Stimulated activated CD4-positive, alpha-beta T cell treated with anti-CD3 and anti-CD28 coated beads, Interleukin-4, amount 100 ng/mL, for 1 hour (primary cell): Measurements from ENCODE around the gene ERLIN1.

Experiments
- DNase-seq: peaks from one replicate; pipeline ENCODE4 v3.0.0-alpha.2; 2020

ERLIN1 gene

DNA sequence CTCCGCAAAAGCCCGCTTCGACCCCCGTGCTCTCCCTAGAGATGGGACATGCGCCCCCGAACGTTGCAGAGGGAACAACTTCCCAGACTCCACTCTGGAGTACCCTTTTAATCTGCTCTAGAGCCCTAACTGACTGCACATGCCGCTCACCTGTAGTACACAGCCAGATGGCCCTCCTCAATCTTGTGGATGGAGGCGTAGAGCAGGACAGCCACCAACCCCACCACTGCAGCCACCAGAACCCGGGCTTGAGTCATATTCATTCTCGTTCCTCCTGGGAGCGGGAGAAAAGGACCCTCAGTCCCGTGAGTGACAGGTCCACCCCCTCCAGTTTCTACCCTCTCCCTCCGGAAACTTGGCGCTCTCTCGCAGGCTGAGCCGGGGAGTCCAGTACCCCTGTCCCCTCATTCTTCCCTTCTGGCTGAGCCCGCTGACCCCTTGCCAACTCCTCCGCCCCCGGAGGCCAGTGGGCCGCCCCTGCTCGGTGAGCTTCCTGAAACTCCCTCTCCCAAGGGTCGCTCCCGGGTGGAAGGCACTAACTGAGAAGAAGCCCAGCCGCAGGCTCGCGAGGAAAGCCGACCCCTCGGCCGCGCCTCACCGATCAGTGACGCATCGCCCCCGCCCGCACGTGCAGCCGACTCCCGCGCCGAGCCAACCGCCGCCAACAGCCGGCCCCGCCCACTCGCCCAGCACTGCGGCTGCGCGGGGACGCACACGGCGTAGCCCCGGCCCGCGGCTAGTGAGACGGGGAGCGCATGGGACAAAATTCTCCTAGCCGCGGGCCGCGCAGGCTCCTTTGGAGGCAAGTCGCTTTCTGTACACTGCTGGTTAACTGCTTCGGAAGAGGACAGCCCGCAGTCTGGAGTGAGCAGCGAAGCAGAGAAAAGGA lies at the start of gene ERLIN1:
Gene ERLIN1 (minus strand): TSS at position 666 of the 889 bp plus-strand sequence. CDS start 403 bp downstream, at position 263.
- peak; percentile 97 for DNase-seq

GRCh38 chr10:100232101-100232500 lies 46.3 kb upstream of the ERLIN1 start:
- DNase-seq: no peak

DNA sequence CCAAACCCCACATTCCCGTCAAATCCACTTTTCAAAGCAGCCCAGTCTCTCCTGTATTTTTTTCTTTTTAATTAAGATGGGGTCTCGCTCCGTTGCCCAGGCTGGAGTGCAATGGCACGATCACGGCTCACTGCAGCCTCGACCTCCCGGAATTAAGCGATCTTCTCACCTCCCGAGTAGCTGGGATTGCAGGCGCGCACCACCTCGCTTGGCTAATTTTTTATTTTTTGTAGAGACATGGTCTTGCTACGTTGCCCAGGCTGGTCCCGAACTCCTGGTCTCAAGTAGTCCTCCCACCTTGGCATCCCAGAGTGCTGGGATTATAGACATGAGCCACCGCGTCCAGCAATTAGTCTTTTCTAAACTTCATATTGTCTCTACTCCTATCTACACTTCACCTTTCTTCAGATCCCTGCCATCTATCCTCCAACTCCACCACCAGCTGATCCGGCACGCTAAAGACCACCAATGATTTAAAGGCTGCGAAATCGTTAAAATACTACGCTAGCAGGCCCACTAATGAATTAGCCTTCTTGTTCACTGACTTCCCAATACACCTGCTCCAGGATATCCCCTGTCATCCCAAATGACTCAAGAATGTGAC lies 44.1 kb upstream of the ERLIN1 start:
- DNase-seq: no peak

DNA sequence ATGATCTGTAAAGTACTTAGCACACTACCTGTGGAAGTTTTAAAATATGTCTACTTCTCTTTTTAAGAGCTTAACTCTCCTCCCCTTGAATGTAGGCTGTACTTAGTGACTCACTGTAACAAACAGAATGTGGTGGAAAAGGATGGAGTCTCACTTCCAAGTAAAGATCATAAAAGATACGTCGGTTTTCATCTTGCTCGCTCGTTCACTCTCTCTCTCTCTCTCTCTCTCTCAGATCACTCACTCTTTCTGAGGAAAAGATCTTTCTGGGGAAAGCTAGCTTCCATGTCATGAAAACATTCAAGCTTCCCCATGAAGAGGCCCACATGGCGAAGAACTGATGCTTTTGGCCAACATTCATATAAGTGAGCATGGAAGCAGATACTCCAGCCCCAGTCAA lies 38.0 kb upstream of the ERLIN1 start:
- DNase-seq: no peak

- no peak for DNase-seq
Observed at GRCh38 chr10:100222529-100222928, 36.7 kb upstream of the ERLIN1 start.

GRCh38 chr10:100216006-100216405 lies 30.2 kb upstream of the ERLIN1 start:
- DNase-seq: no peak

DNA sequence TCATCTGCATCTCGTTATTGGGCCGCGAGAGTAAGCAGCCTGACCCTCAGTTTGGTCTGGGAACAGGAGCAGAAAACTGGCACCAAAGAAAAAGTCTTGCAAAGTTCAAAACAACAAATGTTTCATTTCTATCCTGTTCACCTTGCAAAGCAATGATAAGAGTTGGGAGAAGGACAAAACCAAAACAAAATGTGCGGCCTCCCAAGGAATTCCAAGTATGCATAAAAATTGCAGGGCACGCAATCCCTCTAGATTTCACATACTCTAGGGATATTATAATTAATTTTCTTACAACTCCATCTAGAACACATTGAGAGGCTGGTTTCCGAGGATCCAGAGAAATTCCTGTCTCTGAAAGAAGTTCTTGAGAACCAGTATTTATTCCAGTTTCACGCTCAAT lies 23.5 kb upstream of the ERLIN1 start:
- no peak for DNase-seq

- DNase-seq: no peak
Observed at GRCh38 chr10:100208276-100208675, 22.4 kb upstream of the ERLIN1 start.

DNA sequence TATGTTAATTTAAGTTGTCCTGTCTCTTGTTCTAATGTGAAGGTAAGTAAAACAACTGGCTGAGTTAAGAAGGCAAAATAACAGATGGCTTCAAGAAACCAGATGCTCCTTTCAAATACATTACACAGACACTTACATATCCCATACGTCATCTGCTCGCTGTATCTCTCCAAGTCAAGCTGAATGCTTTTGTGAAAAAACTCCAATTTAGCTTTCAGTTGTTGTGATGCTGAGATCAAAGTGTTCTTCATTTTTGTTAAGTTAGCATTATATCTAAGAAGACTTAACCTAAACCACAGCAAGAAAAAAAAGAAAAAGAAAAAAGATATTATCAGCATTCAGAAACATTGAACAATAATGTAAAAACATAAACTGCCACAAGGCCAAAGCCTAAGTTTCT lies 18.5 kb upstream of the ERLIN1 start:
- DNase-seq: no peak

GRCh38 chr10:100201549-100201948 lies 15.7 kb upstream of the ERLIN1 start:
- DNase-seq: no peak

DNA sequence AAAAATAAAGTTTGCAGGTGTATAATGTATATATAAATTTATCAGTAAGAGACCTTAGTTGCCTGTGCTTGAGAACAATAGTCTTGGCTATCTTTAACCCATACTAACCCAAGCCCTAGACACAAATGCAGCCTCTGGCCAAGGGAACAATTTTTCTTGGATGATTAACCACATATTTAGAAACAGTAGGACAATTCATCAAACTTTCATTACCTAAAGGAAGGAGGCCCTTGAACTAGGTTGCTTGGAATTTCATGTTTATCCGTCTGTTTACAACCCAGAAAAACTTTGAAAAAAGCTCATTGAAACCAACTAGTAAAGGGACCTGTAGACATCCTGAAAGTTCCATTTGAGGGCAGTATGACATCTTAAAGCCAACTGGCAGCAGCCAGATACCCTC lies 8.9 kb upstream of the ERLIN1 start:
- DNase-seq: no peak

DNA sequence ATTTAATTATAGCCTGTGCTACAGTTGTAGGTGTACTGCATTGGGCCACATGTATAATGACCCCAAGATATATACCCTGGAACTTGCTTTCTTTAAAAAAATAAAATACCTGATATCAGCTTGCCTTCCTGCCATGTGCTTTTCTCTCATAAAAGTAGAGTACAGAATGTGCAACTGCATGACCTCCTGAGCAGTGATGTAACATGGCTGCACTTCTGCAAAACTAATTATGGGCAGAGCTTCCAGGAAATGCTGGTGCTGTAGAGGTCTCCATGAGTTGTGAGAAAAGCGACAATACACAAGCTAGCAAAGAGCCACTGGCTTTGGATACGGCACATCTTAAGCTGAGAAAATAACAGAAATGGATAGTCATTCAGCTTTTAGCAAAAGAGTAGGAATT lies 6.5 kb upstream of the ERLIN1 start:
- no peak for DNase-seq

DNA sequence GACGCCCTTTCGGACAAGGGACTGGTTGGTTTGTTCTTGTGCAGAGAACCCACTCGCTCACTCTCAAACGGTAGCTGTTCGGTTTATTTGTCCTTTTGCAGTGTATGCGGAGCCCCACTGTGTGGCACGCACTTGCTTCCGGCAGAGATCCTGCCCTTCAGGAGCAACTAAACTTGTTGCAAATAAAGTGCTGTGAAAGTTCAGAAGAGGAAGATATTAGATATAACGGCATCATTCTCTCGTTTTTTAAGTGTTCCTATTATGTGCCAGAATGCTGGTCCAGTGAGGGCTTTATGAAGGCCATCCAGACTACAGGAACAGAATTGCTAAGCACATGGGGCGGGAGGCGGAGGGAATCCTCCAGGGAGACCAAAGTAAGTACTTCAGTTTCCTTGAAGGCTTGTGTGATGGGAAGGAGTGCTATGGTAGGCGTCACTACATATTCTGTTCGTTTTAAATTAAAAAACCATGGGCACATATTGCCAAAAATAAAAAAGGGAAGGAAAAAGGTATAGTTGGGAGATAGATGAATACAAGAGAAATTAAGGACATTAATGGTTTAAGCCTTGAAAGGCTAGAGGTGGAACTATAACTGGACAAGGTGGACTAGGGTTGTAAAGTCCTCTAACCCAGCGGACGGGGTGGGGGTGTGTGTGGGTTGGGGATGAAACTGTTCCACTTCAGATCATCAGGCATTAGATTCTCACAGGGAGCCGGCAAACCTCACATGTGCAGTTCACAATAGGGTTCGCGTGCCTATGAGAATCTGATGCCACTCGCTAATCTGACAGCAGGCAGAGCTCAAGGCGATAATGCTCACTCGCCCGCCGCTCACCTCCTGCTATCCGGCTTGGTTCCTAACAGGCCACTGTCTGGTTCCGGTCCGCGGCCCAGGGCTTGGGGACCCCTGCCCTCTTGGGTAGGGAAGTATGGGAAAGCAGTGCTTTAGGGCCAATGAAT lies 704 bp upstream of the ERLIN1 start:
- peak; percentile 18 for DNase-seq

DNA sequence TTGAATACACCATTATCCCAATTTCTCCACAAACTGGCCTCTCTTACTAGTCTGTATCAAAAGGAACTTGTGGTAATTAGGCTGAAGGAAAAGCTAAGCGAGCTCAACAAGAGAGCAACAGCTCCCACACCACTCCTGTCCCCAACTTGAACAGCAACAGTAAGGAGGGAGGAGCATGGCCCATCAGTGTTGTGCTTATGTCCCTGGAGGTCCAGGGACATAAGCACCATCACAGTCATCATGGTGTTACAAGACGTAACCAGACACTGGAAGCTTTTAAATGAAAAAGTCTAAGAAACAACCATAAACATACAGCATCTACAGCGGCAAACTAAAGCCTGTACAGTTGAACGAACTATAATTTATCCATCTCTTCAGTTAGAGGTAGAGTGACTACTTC lies 989 bp downstream of the ERLIN1 start:
- DNase-seq: no peak

- DNase-seq: no peak
Observed at GRCh38 chr10:100184426-100184825, 1.4 kb downstream of the ERLIN1 start.

- no peak for DNase-seq
Observed at GRCh38 chr10:100183481-100183880, 2.3 kb downstream of the ERLIN1 start.

DNA sequence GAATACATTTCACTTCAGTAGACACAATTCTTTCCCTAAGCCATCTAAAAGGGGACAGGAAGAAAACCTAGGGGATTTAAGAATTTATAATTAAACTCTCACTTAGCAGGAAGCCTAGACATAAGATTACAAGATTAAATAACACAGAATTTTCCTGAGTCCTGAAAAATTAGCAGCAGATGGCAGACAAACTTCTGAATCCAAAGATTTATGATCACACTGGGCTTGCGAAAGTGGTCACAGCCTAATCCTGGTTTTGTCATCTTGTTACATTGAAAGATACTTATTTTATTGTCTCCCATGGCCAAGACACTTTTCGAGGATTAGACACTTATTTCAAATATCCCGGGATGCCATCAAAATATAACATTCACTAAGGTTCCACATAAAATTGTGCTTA lies 2.9 kb downstream of the ERLIN1 start:
- no peak for DNase-seq

DNA sequence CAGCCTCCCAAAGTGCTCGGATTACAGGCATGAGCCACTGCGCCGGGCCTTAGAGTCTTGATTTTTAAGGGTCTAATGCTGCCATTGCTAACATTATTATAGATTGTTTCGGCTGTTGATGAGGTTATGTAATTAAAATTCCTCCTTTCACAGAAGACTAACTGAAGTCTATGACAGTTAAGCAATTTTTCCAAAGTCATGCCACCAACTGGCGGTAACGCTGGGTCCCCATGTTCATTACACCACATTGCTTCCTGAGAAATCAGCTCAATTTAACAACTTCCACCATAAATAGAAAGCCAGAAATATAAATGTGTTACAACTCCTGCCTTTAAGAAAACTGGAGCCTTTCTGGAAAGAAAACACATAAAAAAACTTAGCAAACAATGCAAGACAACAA lies 3.5 kb downstream of the ERLIN1 start:
- no peak for DNase-seq

DNA sequence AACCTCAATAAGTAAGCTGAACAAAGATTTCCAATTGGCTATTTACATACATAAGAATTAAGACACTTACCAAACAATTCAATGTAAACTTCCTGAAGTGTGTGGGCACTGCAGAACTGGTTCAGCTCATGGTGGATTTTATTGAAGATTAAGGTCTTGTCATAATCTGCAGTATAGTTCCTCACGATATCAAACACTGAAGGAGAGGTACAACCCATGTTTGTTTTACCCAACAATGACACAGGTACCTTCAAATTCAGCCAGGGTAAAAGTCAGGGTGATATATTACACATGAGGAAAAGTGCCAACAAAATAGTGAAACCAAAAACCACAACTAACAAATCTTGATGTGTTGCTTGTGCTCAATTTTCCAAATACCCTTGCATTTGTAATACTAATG lies 10.0 kb downstream of the ERLIN1 start:
- no peak for DNase-seq

GRCh38 chr10:100174699-100175677 lies 10.8 kb downstream of the ERLIN1 start:
- no peak for DNase-seq

GRCh38 chr10:100173035-100173434 lies 12.8 kb downstream of the ERLIN1 start:
- no peak for DNase-seq

DNA sequence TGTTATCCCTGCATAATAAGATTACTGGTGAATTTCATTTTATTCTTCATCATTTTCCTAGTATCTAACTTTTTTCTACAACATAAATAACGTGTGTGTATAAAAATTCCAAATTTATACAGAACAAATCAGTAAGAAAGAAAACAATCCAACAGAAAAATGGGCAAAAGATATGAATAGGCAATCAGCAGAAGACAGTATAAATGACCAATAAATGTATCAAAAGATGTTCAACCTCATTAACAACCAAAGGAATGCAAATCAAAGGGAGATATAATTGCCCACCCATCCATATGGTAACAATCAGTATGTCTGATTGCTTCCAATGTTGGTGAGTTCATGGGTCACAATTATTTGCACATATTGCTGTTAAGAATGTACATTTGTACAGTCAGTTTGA lies 13.5 kb downstream of the ERLIN1 start:
- DNase-seq: no peak
